Natural killer cell (primary cell): ENCODE measurements around the gene HOXD9. TPM values are rescaled to one million over a fixed set of nuclear protein-coding genes. Genes with fewer than 3 reads are reported as not detected.

ENCODE experiments used
- ATAC-seq, 3 donors: fragments of 150-1000 bp in 2 of 3; fragments of 200-7000 bp in 1 of 3; cut with Tn5 transposase; 1 replicate in 1 of 3; 2 replicates in 2 of 3; pipeline ENCODE4 v1.10.0; 2021; ENCODE audit warnings: mild to moderate bottlenecking in 2 of 3, moderate library complexity in 2 of 3
- DNase-seq, 2 donors: peaks; one replicate each; pipeline versions ENCODE4 v3.0.0 to v3.0.0-alpha.2; 2013 to 2021; ENCODE audit warnings: mixed read lengths in 1 of 2
- H3K27ac ChIP-seq: one replicate; pipeline ENCODE4 v1.5.1; 2013; ENCODE audit warnings: mild to moderate bottlenecking, low read length
- H3K27me3 ChIP-seq: one replicate; pipeline ENCODE4 v1.6.1; 2013; ENCODE audit warnings: low read length; ENCODE audit not compliant: control insufficient read depth, insufficient read depth
- H3K36me3 ChIP-seq: one replicate; pipeline ENCODE4 v1.6.1; 2013; ENCODE audit warnings: low read length; ENCODE audit not compliant: control insufficient read depth, insufficient read depth
- H3K4me1 ChIP-seq: one replicate; pipeline ENCODE4 v1.6.1; 2013; ENCODE audit warnings: low read length; ENCODE audit not compliant: control insufficient read depth, insufficient read depth
- H3K4me3 ChIP-seq: one replicate; pipeline ENCODE4 v1.5.1; 2013; ENCODE audit warnings: low read length
- H3K9me3 ChIP-seq: one replicate; pipeline ENCODE4 v1.6.1; 2013; ENCODE audit warnings: low read length; ENCODE audit not compliant: control insufficient read depth, insufficient read depth
- H3K27ac Mint-ChIP-seq, 2 donors: one replicate each; pipeline ENCODE4 v1.8.0; 2022; ENCODE audit warnings: mild to moderate bottlenecking in 2 of 2, mixed read lengths in 2 of 2, moderate library complexity in 1 of 2
- H3K27me3 Mint-ChIP-seq, 2 donors: one replicate each; pipeline ENCODE4 v1.8.0; 2022; ENCODE audit warnings: low read depth in 2 of 2, mixed read lengths in 2 of 2
- H3K36me3 Mint-ChIP-seq: one replicate; pipeline ENCODE4 v1.8.0; 2022; ENCODE audit warnings: mixed read lengths
- H3K4me1 Mint-ChIP-seq, 2 donors: one replicate each; pipeline ENCODE4 v1.8.0; 2022; ENCODE audit warnings: mixed read lengths in 2 of 2
- H3K4me3 Mint-ChIP-seq: one replicate; pipeline ENCODE4 v1.8.0; 2022; ENCODE audit warnings: mild to moderate bottlenecking, moderate library complexity, mixed read lengths
- H3K9me3 Mint-ChIP-seq, 2 donors: one replicate each; pipeline ENCODE4 v1.8.0; 2022; ENCODE audit warnings: mixed read lengths in 2 of 2
- WGBS: methylation state at CpG from one replicate; pipeline ENCODE4 v1.1.7; 2013; ENCODE audit warnings: missing lambda C conversion rate; ENCODE audit not compliant: insufficient coverage; 5-methylcytosine and 5-hydroxymethylcytosine counted together
- intact Hi-C: fragments of 100-400 bp; cut with micrococcal nuclease; formaldehyde crosslinking; loops from one replicate; pipeline ENCODE4 v1.14.2; 2022
- total RNA-seq, 4 donors: library from RNA; stranded (reverse); fragments of 120-200 nt in 1 of 4; gene quantifications; one replicate each; pipeline versions ENCODE4 v1.2.3 to v1.2.4, GENCODE V29; 2013 to 2022
- TF ChIP-seq, protein P1 (sequence below): fragments of 200-600 bp; IDR thresholded peaks from one replicate; pipeline ENCODE4 v1.8.0; 2022; ENCODE audit warnings: antibody characterized with exemption

Gene HOXD9
- total RNA-seq, 3 donors from 2014 or later (not counting 1 experiment from before 2014, with no cell fraction given): not detected

DNA sequence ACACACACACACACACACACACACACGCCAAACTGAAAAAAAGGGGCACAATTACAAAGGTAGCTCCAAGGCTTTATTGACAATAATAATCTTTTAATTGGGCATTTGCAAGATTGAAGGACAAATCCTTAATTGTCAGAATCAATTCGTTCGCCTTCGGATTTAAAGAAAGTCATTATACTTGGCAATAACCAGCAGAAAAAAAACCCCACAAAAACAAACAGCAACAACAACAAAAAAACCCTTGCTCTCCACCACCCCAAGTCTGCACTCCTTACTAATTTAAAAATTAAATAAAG is 5.2 kb downstream of the HOXD9 start:
- peak overlapping the region; percentile 78 for H3K4me3 Mint-ChIP-seq
- no peak overlapping the region for H3K27ac ChIP-seq

DNA sequence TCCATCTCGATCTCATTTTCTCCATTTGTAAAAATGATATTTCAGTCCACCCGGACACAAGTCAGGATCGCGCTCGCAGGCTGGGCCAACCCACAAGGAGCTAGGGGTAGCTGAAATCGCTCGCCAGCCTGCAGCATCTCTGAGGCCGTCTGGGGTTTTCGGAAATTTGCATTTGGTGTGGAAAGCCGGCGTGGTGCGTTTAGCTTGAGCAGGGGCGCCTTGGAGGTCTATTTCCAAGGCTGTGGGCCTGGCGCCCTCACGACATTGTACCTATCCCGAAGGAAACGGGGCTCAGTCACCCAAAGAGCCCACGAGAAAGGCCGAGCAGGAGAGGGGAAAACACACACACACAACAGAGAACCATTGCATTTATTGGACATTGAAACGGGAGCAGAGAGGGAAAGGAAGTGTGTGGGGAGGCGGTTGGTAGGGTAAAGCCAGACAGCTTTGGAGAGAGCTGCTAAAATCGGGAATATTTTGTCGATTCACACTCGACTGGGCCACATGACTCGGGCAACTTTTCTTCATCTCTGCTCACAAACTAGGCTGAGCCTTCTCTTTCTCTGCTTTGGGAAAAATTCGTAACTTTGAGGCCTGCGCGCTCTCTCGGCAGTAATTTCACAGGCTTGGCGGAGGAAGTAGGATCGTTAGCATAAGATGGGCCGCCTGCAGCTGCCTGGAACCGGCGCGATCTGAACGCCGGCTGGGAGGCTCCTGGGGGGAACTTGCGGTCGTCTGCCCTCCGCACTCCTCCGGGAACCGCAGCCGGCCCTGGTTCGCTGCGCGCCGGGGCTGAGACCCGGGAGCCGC is 5.9 kb downstream of the HOXD9 start:
- Histone ChIP-seq H3K4me3 (no peak overlapping the region), H3K9me3 (peaks cover 3% of the 10 kb centered on the region), H3K27ac (no peak overlapping the region), H3K4me1 (peaks cover 25% of the 10 kb centered on the region), H3K27me3 (peaks cover 87% of the 10 kb centered on the region), H3K36me3 (no peaks in the 10 kb centered on the region)
- Mint-ChIP-seq H3K9me3 (no peaks in the 10 kb centered on the region), H3K4me3 (peak overlapping the region; percentile 78), H3K4me1 (peaks cover 30 to 35% of the 10 kb centered on the region in 2 donors), H3K36me3 (peaks cover 22% of the 10 kb centered on the region), H3K27me3 (peaks cover 75 to 86% of the 10 kb centered on the region in 2 donors), H3K27ac (peak overlapping the region in 1 of 2 donors; percentile 54)
- intact Hi-C loops: loop anchor here (5.0 kb wide), 3 partner anchors 509 to 1034 kb away; no protein-coding TSS in a partner anchor
- no peak for DNase-seq
- ATAC-seq: no peak
- WGBS: 9% methylated on average over 47 of the region's 49 CpGs
- TF ChIP-seq, protein P1, sequence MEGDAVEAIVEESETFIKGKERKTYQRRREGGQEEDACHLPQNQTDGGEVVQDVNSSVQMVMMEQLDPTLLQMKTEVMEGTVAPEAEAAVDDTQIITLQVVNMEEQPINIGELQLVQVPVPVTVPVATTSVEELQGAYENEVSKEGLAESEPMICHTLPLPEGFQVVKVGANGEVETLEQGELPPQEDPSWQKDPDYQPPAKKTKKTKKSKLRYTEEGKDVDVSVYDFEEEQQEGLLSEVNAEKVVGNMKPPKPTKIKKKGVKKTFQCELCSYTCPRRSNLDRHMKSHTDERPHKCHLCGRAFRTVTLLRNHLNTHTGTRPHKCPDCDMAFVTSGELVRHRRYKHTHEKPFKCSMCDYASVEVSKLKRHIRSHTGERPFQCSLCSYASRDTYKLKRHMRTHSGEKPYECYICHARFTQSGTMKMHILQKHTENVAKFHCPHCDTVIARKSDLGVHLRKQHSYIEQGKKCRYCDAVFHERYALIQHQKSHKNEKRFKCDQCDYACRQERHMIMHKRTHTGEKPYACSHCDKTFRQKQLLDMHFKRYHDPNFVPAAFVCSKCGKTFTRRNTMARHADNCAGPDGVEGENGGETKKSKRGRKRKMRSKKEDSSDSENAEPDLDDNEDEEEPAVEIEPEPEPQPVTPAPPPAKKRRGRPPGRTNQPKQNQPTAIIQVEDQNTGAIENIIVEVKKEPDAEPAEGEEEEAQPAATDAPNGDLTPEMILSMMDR: no peak

More for the DNA sequence above, 5.2 kb downstream of the HOXD9 start:
- no peaks in the 10 kb centered on the region for H3K9me3 Mint-ChIP-seq
- H3K4me3 ChIP-seq: no peak overlapping the region
- H3K27me3 ChIP-seq: peaks cover 84% of the 10 kb centered on the region
- WGBS: 24% methylated on average over 3 of the region's 4 CpGs
- TF ChIP-seq, protein P1: no peak
- no peak for DNase-seq
- H3K4me1 Mint-ChIP-seq: peaks cover 28 to 33% of the 10 kb centered on the region in 2 donors
- intact Hi-C loops: loop anchor here (1.0 to 5.0 kb wide), 6 partner anchors 328 to 1035 kb away; no protein-coding TSS in a partner anchor
- peak overlapping the region in 1 of 2 donors; percentile 54 for H3K27ac Mint-ChIP-seq
- ATAC-seq: no peak
- H3K36me3 ChIP-seq: no peaks in the 10 kb centered on the region
- H3K27me3 Mint-ChIP-seq: peaks cover 70 to 81% of the 10 kb centered on the region in 2 donors
- H3K9me3 ChIP-seq: no peaks in the 10 kb centered on the region
- peaks cover 22% of the 10 kb centered on the region for H3K36me3 Mint-ChIP-seq
- peaks cover 26% of the 10 kb centered on the region for H3K4me1 ChIP-seq

DNA sequence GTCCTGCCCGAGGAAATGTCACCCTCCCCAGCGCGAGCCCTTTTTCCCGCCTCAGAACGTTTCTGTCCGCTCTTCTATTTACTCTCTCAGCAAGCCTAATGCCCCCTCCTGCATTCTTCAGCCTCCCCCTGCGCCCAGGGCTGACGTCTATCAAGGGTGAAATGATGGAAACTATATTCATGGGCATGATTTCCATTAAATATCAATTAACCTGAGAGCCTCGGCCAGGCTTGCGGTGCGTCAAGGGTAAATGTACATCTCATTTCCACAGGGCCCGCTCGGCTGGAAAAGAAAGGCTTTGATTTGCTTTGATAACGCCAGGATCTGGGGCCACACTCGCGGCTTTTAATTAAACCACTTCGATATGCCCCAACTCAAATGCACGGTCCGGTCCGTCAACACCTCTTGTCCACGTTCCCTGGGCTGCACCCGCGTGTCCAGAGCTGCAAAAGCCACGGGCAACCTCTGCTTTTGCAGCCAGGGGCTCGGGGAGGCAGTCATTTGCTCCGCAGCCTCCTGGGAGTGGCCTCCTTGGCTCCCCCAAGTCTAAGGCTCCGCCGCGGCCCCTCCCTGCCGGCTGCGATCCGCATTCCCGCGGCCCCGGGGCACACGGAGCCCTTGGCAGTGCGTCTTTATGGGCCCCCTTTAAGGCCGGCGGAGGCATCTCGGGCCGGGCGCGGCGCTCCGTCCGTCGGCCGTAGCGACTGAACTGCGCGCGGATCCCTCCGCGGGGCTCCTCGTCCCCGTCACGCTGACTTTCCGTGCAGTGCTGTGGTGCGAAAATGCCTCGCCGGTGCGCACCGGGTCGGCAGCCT is 6.7 kb downstream of the HOXD9 start, which contains the start of gene HOXD8:
Gene HOXD8 (plus strand): TSS at position 724 of the 815 bp plus-strand sequence. CDS start 662 bp downstream, outside the sequence.
- TF ChIP-seq, protein P1: no peak
- H3K9me3 ChIP-seq: peaks cover 4% of the 10 kb centered on the region
- ATAC-seq: peak in 1 of 3 donors; percentile 22
- no peak within 1 kb of the TSS for H3K27ac ChIP-seq
- DNase-seq: peak in 1 of 2 donors; percentile 42
- Mint-ChIP-seq H3K27me3 (peaks cover 75 to 86% of the 10 kb centered on the region in 2 donors), H3K9me3 (no peaks in the 10 kb centered on the region), H3K4me1 (peaks cover 30 to 35% of the 10 kb centered on the region in 2 donors), H3K27ac (peak within 1 kb of the TSS in 1 of 2 donors; percentile 54), H3K4me3 (peak within 1 kb of the TSS; percentile 78), H3K36me3 (peaks cover 22% of the 10 kb centered on the region)
- 8% methylated on average over 59 of the region's 64 CpGs for WGBS
- H3K36me3 ChIP-seq: no peaks in the 10 kb centered on the region
- peaks cover 24% of the 10 kb centered on the region for H3K4me1 ChIP-seq
- intact Hi-C loops: loop anchor here (5.0 kb wide), 3 partner anchors 508 to 1033 kb away; no protein-coding TSS in a partner anchor
- peaks cover 84% of the 10 kb centered on the region for H3K27me3 ChIP-seq
- no peak within 1 kb of the TSS for H3K4me3 ChIP-seq
